ENCODE measurements around the gene AHI1.

The AHI1 gene

DNA sequence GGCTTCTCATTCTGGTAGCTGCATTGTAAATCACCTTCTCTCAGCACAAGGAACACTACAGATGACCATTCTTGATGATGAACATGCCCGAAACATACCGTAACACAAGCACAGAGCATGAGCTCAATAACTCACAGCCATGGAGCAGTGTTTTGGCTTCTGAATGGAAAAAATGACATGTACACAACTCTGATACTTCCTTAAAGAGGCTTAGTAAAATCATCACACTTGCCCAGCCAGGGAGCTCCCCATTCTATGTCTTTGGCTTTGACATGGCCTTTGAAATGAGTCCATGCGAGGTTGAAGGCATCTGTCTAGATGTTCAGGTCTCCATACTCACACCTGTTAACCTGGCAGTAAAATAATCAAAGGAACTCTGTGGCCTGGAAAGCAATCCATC is 228.8 kb downstream of the AHI1 start:
- no peak for DNase-seq (ENCODE audit: low spot score in 2 of 2)
- no peaks in the 10 kb centered on the region for H3K27me3 Mint-ChIP-seq
- no peak overlapping the region for H3K4me3 Mint-ChIP-seq
- H3K9me3 Mint-ChIP-seq: no peaks in the 10 kb centered on the region
- no peak overlapping the region for H3K27ac Mint-ChIP-seq (ENCODE audit: low read depth)
- no peaks in the 10 kb centered on the region for H3K36me3 Mint-ChIP-seq (ENCODE audit: insufficient read depth)
- H3K4me1 Mint-ChIP-seq: no peaks in the 10 kb centered on the region
- ATAC-seq (replicated peaks; ENCODE audit: extremely low read depth, poor library complexity, severe bottlenecking): no peak

- H3K36me3 Mint-ChIP-seq (ENCODE audit: insufficient read depth): no peaks in the 10 kb centered on the region
- no peak overlapping the region for H3K27ac Mint-ChIP-seq (ENCODE audit: low read depth)
- DNase-seq (ENCODE audit: low spot score in 2 of 2) (no peak), ATAC-seq (replicated peaks; ENCODE audit: extremely low read depth, poor library complexity, severe bottlenecking) (no peak)
- no peak overlapping the region for H3K4me3 Mint-ChIP-seq
- no peaks in the 10 kb centered on the region for H3K4me1 Mint-ChIP-seq
- no peaks in the 10 kb centered on the region for H3K9me3 Mint-ChIP-seq
- no peaks in the 10 kb centered on the region for H3K27me3 Mint-ChIP-seq
Observed at GRCh38 chr6:135268263-135268662, 229.3 kb downstream of the AHI1 start.

DNA sequence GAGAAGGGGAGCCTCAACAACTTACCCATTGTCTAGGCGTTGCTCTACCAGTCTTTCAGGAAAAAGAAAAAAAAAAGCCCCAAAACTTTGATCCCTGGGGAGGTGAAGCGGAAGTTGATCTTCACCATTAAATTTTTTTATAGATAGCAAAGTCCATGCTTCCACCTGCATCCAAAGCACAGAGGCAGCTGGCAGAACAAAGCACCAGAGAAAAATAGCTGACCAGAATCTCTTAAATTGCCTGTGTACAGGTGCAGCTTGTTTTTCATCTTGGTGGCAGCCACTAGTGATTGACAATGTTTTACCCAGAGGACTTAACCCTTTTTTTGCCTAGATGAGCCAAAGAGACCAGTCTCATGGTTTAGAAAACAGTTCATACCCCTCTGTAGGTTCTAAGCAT is 230.5 kb downstream of the AHI1 start:
- H3K9me3 Mint-ChIP-seq: no peaks in the 10 kb centered on the region
- no peaks in the 10 kb centered on the region for H3K36me3 Mint-ChIP-seq (ENCODE audit: insufficient read depth)
- no peak overlapping the region for H3K4me3 Mint-ChIP-seq
- no peak for ATAC-seq (replicated peaks; ENCODE audit: extremely low read depth, poor library complexity, severe bottlenecking)
- no peak overlapping the region for H3K27ac Mint-ChIP-seq (ENCODE audit: low read depth)
- no peak for DNase-seq (ENCODE audit: low spot score in 2 of 2)
- no peaks in the 10 kb centered on the region for H3K4me1 Mint-ChIP-seq
- no peaks in the 10 kb centered on the region for H3K27me3 Mint-ChIP-seq

DNA sequence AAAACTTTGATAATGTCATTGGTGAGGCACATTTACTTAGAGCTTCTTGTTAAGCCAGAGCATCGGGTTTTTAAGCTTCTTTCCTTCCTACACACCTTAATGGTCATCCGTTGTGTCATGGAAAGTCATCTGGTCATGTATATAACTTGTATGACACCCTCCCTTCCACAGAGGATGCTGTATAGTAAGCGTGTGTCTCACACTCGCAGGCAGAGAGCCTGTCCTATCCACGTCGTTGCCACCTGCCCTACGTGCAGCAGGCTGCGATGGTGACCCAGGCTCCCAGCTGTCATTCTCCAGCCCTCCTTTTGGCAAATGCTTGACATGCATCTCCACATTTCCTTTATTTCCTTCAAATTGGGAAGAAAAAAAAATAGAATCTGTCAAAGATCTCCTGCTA is 230.9 kb downstream of the AHI1 start:
- ATAC-seq (replicated peaks; ENCODE audit: extremely low read depth, poor library complexity, severe bottlenecking) (no peak), DNase-seq (ENCODE audit: low spot score in 2 of 2) (no peak)
- Mint-ChIP-seq H3K4me3 (no peak overlapping the region), H3K27ac (ENCODE audit: low read depth) (no peak overlapping the region), H3K36me3 (ENCODE audit: insufficient read depth) (no peaks in the 10 kb centered on the region), H3K4me1 (no peaks in the 10 kb centered on the region), H3K9me3 (no peaks in the 10 kb centered on the region), H3K27me3 (no peaks in the 10 kb centered on the region)

DNA sequence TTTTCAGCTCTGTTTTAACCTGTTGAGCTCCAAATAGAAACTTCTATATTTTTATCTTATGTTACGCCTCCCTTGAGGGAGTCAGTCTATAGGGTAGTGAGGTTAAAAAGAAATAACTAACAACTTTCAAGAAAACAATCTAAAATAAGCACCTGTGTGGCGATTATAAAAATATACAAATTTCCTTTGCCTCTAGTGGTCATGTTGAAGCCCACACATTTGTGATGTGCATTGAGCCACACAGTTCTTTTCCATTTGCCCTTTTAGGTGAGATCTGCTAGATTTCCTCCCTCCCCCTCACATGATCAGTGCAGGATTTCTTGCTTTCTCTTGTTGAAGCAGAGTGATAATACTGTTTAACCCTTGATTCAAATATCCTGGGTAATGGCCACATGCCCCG is 232.3 kb downstream of the AHI1 start:
- no peaks in the 10 kb centered on the region for H3K36me3 Mint-ChIP-seq (ENCODE audit: insufficient read depth)
- H3K27me3 Mint-ChIP-seq: no peaks in the 10 kb centered on the region
- H3K4me1 Mint-ChIP-seq: no peaks in the 10 kb centered on the region
- no peak for DNase-seq (ENCODE audit: low spot score in 2 of 2)
- H3K9me3 Mint-ChIP-seq: no peaks in the 10 kb centered on the region
- H3K4me3 Mint-ChIP-seq: no peak overlapping the region
- ATAC-seq (replicated peaks; ENCODE audit: extremely low read depth, poor library complexity, severe bottlenecking): no peak
- no peak overlapping the region for H3K27ac Mint-ChIP-seq (ENCODE audit: low read depth)

DNA sequence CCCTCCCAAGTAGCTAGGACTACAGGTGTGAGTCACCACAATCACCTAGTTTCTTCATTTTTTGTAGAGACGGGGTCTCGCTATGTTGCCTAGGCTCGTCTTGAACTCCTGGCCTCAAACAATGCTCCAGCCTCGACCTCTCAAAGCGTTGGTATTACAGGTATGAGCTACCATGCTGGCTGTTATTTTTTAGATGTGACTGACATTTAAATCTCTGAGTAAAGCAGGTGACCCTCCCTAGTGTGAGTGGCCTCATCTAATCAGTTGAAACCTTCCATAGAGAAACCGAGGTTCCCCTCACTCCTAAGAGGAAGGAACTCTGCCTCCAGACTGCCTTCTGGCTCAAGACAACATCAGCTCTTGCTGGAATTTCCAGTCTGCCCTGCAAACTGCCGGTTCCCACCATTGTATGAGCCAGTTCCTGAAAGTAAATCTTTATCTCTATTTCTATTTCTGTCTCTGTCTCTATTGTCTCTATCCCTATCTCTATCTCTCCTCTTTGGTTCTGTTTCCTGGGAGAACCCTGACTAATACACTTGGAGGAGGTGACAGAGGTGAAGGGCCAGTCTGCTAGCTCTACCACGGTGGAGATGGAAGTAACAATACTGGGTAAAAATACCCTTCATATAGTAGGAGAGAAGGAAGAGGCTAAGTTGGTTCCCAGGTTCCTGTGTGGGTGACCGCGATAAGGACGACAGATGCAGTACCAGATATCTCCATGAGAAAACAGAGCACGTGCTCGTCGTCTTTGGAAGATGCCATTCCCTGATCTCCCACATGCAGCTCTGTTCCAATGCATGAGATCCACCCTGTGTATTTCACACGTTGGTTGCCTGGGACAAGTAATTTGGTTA is 235.4 kb downstream of the AHI1 start:
- no peak overlapping the region for H3K27ac Mint-ChIP-seq (ENCODE audit: low read depth)
- no peak overlapping the region for H3K4me3 Mint-ChIP-seq
- peaks cover 10% of the 10 kb centered on the region for H3K27me3 Mint-ChIP-seq
- DNase-seq (ENCODE audit: low spot score in 2 of 2) (no peak), ATAC-seq (replicated peaks; ENCODE audit: extremely low read depth, poor library complexity, severe bottlenecking) (no peak)
- H3K9me3 Mint-ChIP-seq: no peaks in the 10 kb centered on the region
- H3K36me3 Mint-ChIP-seq (ENCODE audit: insufficient read depth): no peaks in the 10 kb centered on the region
- H3K4me1 Mint-ChIP-seq: no peaks in the 10 kb centered on the region

GRCh38 chr6:135260612-135261011 is 236.9 kb downstream of the AHI1 start:
- ATAC-seq (replicated peaks; ENCODE audit: extremely low read depth, poor library complexity, severe bottlenecking): no peak
- no peaks in the 10 kb centered on the region for H3K9me3 Mint-ChIP-seq
- H3K27ac Mint-ChIP-seq (ENCODE audit: low read depth): no peak overlapping the region
- DNase-seq (ENCODE audit: low spot score in 2 of 2): no peak
- H3K36me3 Mint-ChIP-seq (ENCODE audit: insufficient read depth): no peaks in the 10 kb centered on the region
- no peaks in the 10 kb centered on the region for H3K4me1 Mint-ChIP-seq
- no peak overlapping the region for H3K4me3 Mint-ChIP-seq
- H3K27me3 Mint-ChIP-seq: peaks cover 16% of the 10 kb centered on the region

DNA sequence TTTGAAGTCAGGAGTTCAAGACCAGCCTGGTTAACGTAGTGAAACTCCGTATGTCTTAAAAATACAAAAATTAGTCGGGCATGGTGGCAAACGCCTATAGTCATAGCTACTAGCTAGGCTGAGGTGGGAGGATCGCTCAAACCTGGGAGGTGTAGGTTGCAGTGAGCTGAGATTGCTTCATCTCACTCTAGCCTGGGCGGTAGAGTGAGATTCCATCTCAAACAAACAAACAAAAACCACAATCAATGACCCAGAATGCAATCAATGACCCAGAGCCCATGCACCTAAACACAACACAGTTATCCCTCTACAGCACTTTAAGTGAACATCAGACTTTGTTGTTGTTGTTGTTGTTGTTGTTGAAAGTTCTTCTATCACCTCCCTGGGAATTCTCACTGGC is 238.6 kb downstream of the AHI1 start:
- no peaks in the 10 kb centered on the region for H3K4me1 Mint-ChIP-seq
- no peak overlapping the region for H3K27ac Mint-ChIP-seq (ENCODE audit: low read depth)
- DNase-seq (ENCODE audit: low spot score in 2 of 2): no peak
- peaks cover 19% of the 10 kb centered on the region for H3K27me3 Mint-ChIP-seq
- no peak overlapping the region for H3K4me3 Mint-ChIP-seq
- ATAC-seq (replicated peaks; ENCODE audit: extremely low read depth, poor library complexity, severe bottlenecking): no peak
- no peaks in the 10 kb centered on the region for H3K36me3 Mint-ChIP-seq (ENCODE audit: insufficient read depth)
- H3K9me3 Mint-ChIP-seq: no peaks in the 10 kb centered on the region

DNA sequence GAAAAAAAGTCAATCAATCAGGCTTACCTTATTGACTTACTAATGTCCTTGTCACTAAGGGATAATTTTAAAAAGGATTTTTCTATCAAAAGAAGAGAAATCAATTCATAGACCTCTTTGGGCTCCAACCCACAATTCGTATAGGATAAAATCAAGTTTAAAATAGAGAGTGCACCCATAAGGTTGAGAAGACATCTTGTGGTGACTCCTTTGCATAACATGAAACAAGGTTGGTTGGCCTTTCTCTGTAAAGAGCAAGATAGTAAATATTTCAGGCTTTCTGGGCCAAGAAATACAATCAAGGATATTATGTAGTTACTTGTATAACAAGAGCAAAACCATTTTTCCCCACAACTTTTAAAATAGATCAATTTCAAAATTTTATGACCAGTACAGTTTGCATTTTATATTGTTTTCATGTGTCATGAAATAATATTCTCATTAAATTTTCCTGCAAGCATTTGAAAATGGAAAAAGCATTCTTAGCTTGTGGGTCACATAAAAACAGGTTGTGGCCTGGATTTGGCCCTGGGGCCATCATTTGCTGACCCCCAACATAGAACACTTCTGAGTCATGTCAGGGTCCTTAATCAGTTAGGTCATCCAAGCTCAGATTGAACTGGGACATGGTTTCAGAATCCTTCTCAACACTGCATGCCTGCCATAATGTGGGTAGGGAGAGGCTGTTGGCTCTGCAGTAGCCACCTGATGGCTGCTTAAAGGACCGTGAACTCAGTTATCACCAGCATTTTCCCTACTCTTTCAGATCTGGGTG is 239.7 kb downstream of the AHI1 start:
- H3K4me3 Mint-ChIP-seq: no peak overlapping the region
- no peak overlapping the region for H3K27ac Mint-ChIP-seq (ENCODE audit: low read depth)
- peaks cover 19% of the 10 kb centered on the region for H3K27me3 Mint-ChIP-seq
- no peaks in the 10 kb centered on the region for H3K4me1 Mint-ChIP-seq
- no peaks in the 10 kb centered on the region for H3K9me3 Mint-ChIP-seq
- DNase-seq (ENCODE audit: low spot score in 2 of 2) (no peak), ATAC-seq (replicated peaks; ENCODE audit: extremely low read depth, poor library complexity, severe bottlenecking) (no peak)
- no peaks in the 10 kb centered on the region for H3K36me3 Mint-ChIP-seq (ENCODE audit: insufficient read depth)

DNA sequence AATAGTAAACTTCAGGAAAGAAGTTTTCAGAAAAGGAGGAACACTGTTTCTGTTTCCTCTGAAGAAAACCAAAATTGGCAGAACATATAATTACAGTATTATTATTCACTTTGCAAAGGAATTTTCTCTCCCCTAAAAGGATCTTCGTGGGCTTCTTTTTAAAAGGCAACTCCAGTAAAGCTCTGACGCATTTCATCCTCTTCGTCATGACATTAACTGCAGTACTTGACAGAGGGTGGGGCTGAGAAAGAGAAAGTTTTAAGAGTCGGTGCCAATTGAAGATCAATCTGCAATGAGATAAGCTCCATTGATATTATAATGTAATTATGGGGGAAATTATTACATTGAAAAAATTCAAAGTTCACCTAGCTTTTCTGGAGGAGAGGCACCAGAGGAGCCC is 240.7 kb downstream of the AHI1 start:
- H3K27me3 Mint-ChIP-seq: peaks cover 19% of the 10 kb centered on the region
- ATAC-seq (replicated peaks; ENCODE audit: extremely low read depth, poor library complexity, severe bottlenecking) (no peak), DNase-seq (ENCODE audit: low spot score in 2 of 2) (no peak)
- no peaks in the 10 kb centered on the region for H3K4me1 Mint-ChIP-seq
- no peak overlapping the region for H3K27ac Mint-ChIP-seq (ENCODE audit: low read depth)
- no peaks in the 10 kb centered on the region for H3K36me3 Mint-ChIP-seq (ENCODE audit: insufficient read depth)
- H3K4me3 Mint-ChIP-seq: no peak overlapping the region
- no peaks in the 10 kb centered on the region for H3K9me3 Mint-ChIP-seq

- Mint-ChIP-seq H3K4me1 (no peaks in the 10 kb centered on the region), H3K36me3 (ENCODE audit: insufficient read depth) (no peaks in the 10 kb centered on the region), H3K9me3 (no peaks in the 10 kb centered on the region), H3K4me3 (no peak overlapping the region), H3K27me3 (peaks cover 14% of the 10 kb centered on the region), H3K27ac (ENCODE audit: low read depth) (no peak overlapping the region)
- ATAC-seq (replicated peaks; ENCODE audit: extremely low read depth, poor library complexity, severe bottlenecking): no peak
- no peak for DNase-seq (ENCODE audit: low spot score in 2 of 2)
Observed at GRCh38 chr6:135254471-135254870, 243.1 kb downstream of the AHI1 start.

DNA sequence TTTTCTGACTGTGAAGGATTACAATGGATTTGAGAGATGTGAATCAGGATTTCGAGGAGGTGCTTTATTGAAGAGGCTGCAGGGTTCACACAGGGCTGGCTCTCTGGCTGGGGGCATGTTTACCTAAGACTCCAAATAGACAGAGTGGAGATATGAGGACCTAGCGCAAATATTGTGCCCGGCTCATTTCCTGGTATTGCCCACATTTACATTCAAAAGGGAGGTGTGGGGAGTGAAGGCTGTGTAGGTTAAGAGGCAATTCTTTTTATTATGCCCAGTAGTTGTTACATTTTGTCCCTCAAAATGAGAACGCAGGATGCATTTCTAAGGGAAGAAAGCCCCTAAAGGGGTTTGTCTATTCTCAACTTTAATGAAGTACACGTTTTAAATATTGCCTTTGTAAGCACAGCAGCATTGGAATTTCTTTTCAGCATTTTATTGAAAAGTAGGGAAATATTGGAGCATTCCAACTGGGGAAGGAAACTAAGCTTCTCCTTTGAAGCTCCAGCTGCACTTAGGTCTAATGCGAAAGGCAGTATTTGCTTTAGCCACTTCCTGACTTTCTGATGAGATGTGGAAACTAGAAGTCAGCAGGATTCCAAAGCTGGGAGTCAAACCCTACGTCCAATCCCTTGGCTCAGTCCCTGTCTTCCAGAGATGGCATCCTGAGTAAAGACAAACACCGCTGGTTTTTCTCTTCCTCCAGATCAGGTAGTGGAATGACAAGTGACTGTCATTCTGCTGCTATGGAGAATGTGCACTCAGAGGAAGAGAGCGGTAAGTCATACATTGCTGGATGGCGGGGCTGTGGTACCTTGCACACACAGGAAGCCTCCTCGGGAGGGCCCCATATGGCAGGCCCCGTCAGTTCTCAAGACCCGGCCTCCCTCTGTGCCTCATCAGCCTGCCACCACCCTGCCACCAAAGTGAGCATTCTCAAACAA is 245.8 kb downstream of the AHI1 start:
- Mint-ChIP-seq H3K4me1 (no peaks in the 10 kb centered on the region), H3K27ac (ENCODE audit: low read depth) (no peak overlapping the region), H3K9me3 (no peaks in the 10 kb centered on the region), H3K4me3 (no peak overlapping the region), H3K36me3 (ENCODE audit: insufficient read depth) (no peaks in the 10 kb centered on the region), H3K27me3 (peaks cover 9% of the 10 kb centered on the region)
- DNase-seq (ENCODE audit: low spot score in 2 of 2) (no peak), ATAC-seq (replicated peaks; ENCODE audit: extremely low read depth, poor library complexity, severe bottlenecking) (no peak)
